ENCODE results near the gene VTA1. TPM values are rescaled to one million over a fixed set of nuclear protein-coding genes. Genes with fewer than 3 reads are reported as not detected.

VTA1 gene
- total RNA-seq, 2 experiments from 2014 or later, result 37.9 to 51.0 TPM

DNA sequence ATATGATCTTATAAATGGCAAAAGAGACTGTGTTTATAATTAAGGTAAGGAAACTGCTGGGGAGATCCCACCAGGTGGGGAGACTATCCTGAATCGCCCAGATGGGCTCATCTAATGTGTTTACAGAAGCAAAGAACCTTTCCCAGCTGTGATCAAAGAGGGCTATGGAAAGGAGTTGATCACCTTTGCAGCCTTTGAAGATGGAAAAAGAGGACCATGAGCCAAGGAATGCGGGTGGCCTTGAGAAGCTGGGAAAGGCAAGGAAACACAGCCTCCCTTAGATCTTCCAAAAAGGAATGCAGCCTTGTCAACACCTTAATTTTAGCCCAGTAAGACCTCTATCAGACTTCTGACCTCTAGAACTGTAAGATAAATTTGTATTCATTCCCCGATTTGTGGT, 88.2 kb downstream of the VTA1 start:
- intact Hi-C loops (cut with micrococcal nuclease; ENCODE audit: unreplicated experiment), result no loop called here
- Histone ChIP-seq H2AFZ (ENCODE audit: low read length) (no peak overlapping the region), H3K36me3 (ENCODE audit: insufficient read depth, low read length) (no peaks in the 10 kb centered on the region), H3K27ac (ENCODE audit: low read depth, low read length, poor library complexity, severe bottlenecking) (no peak overlapping the region), H3K9me3 (ENCODE audit: low read length) (no peaks in the 10 kb centered on the region), H3K79me2 (ENCODE audit: insufficient read depth, low read depth, low read length) (no peaks in the 10 kb centered on the region), H3K4me1 (ENCODE audit: insufficient read depth, low read length, poor library complexity, severe bottlenecking) (peaks cover 4% of the 10 kb centered on the region), H3K4me3 (ENCODE audit: low read depth, low read length, poor library complexity, severe bottlenecking) (no peak overlapping the region), H3K4me2 (ENCODE audit: low read length) (no peak overlapping the region), H3K9me2 (ENCODE audit: insufficient read depth, low read length) (no peaks in the 10 kb centered on the region), H4K20me1 (ENCODE audit: insufficient read depth, low read length) (no peaks in the 10 kb centered on the region)
- DNase-seq (ENCODE audit: low spot score), result no peak
- ChIA-PET POLR2A (no interaction called here), CTCF (ENCODE audit: unreplicated experiment) (no interaction called here)
- TF ChIP-seq, protein P1, sequence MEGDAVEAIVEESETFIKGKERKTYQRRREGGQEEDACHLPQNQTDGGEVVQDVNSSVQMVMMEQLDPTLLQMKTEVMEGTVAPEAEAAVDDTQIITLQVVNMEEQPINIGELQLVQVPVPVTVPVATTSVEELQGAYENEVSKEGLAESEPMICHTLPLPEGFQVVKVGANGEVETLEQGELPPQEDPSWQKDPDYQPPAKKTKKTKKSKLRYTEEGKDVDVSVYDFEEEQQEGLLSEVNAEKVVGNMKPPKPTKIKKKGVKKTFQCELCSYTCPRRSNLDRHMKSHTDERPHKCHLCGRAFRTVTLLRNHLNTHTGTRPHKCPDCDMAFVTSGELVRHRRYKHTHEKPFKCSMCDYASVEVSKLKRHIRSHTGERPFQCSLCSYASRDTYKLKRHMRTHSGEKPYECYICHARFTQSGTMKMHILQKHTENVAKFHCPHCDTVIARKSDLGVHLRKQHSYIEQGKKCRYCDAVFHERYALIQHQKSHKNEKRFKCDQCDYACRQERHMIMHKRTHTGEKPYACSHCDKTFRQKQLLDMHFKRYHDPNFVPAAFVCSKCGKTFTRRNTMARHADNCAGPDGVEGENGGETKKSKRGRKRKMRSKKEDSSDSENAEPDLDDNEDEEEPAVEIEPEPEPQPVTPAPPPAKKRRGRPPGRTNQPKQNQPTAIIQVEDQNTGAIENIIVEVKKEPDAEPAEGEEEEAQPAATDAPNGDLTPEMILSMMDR (conservative IDR thresholded peaks at IDR 0.05; ENCODE audit: low read length), result no peak
- no peak for TF ChIP-seq EZH2phosphoT487 (IDR thresholded peaks at IDR 0.05; ENCODE audit: borderline replicate concordance, low read depth, low read length)
- BruUV-seq (replicated peaks), result no TSS peak

DNA sequence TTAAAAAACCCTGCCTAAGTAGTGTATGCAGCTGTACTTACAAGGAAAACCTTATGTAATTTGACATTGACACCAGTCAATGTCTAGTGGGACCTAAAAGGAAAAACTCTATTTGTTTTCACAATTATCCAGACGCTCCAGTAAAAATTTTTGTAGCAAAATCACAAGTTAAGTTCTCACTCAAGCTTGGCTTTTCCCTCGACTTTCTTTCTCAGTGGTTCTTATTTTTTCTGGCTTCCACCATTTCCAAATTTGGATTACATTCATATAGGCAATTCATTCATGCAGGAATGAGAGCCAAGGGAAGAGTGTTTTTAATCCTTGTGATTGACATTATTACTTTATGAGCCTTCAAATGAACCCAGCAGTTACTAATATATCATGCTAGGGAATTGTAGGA, 88.7 kb downstream of the VTA1 start:
- Histone ChIP-seq H3K27ac (ENCODE audit: low read depth, low read length, poor library complexity, severe bottlenecking) (no peak overlapping the region), H3K79me2 (ENCODE audit: insufficient read depth, low read depth, low read length) (no peaks in the 10 kb centered on the region), H3K4me3 (ENCODE audit: low read depth, low read length, poor library complexity, severe bottlenecking) (no peak overlapping the region), H3K36me3 (ENCODE audit: insufficient read depth, low read length) (no peaks in the 10 kb centered on the region), H3K9me2 (ENCODE audit: insufficient read depth, low read length) (no peaks in the 10 kb centered on the region), H3K4me2 (ENCODE audit: low read length) (no peak overlapping the region), H2AFZ (ENCODE audit: low read length) (no peak overlapping the region), H3K9me3 (ENCODE audit: low read length) (no peaks in the 10 kb centered on the region), H3K4me1 (ENCODE audit: insufficient read depth, low read length, poor library complexity, severe bottlenecking) (peaks cover 4% of the 10 kb centered on the region), H4K20me1 (ENCODE audit: insufficient read depth, low read length) (no peaks in the 10 kb centered on the region)
- no peak for DNase-seq (ENCODE audit: low spot score)
- CTCF ChIA-PET (ENCODE audit: unreplicated experiment), result no interaction called here
- no TSS peak for BruUV-seq (replicated peaks)
- intact Hi-C loops (cut with micrococcal nuclease; ENCODE audit: unreplicated experiment), result no loop called here
- POLR2A ChIA-PET, result no interaction called here
- TF ChIP-seq, protein P1 (conservative IDR thresholded peaks at IDR 0.05; ENCODE audit: low read length), result no peak
- TF ChIP-seq EZH2phosphoT487 (IDR thresholded peaks at IDR 0.05; ENCODE audit: borderline replicate concordance, low read depth, low read length), result no peak

DNA sequence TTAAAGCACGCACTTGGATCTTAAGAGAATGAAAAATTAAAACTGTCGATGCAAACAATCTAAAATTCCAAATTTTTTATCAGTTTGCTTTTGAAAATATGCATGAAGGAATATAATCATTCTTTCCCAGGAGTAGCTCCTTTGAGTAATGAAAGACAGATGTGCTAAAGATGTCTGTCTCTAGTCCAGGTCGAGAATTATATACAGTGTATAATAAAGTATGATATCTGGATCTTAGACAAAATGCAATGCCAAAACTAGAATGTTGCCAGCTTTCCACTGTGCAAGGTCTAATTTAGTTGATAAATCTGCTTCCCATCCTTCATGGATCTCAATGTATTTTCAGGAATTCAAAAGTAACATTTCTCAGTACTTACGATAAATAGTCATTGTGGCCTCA, 89.6 kb downstream of the VTA1 start:
- Histone ChIP-seq H3K79me2 (ENCODE audit: insufficient read depth, low read depth, low read length) (no peaks in the 10 kb centered on the region), H4K20me1 (ENCODE audit: insufficient read depth, low read length) (no peaks in the 10 kb centered on the region), H3K27ac (ENCODE audit: low read depth, low read length, poor library complexity, severe bottlenecking) (no peak overlapping the region), H3K36me3 (ENCODE audit: insufficient read depth, low read length) (no peaks in the 10 kb centered on the region), H3K9me3 (ENCODE audit: low read length) (no peaks in the 10 kb centered on the region), H3K4me3 (ENCODE audit: low read depth, low read length, poor library complexity, severe bottlenecking) (no peak overlapping the region), H3K4me1 (ENCODE audit: insufficient read depth, low read length, poor library complexity, severe bottlenecking) (peaks cover 4% of the 10 kb centered on the region), H3K9me2 (ENCODE audit: insufficient read depth, low read length) (no peaks in the 10 kb centered on the region), H3K4me2 (ENCODE audit: low read length) (no peak overlapping the region), H2AFZ (ENCODE audit: low read length) (no peak overlapping the region)
- ChIA-PET POLR2A (no interaction called here), CTCF (ENCODE audit: unreplicated experiment) (no interaction called here)
- no peak for DNase-seq (ENCODE audit: low spot score)
- TF ChIP-seq, protein P1 (conservative IDR thresholded peaks at IDR 0.05; ENCODE audit: low read length), result no peak
- TF ChIP-seq EZH2phosphoT487 (IDR thresholded peaks at IDR 0.05; ENCODE audit: borderline replicate concordance, low read depth, low read length), result no peak
- no TSS peak for BruUV-seq (replicated peaks)
- intact Hi-C loops (cut with micrococcal nuclease; ENCODE audit: unreplicated experiment), result no loop called here
